Fibroblast of lung (primary cell): ENCODE results near the gene ITFG1. TPM values are rescaled to one million over a fixed set of nuclear protein-coding genes. Genes with fewer than 3 reads are reported as not detected.

Experiments used
- DNase-seq, 2 donors: peaks; one replicate each; pipeline versions ENCODE4 v3.0.0 to v3.0.0-alpha.2; 2010; ENCODE audit warnings: low read depth in 2 of 2
- H2AFZ ChIP-seq: 2 replicates; pipeline ENCODE4 v1.5.1; 2012; ENCODE audit warnings: low read length, control low read depth, inconsistent platforms
- H3K27ac ChIP-seq: 2 replicates; pipeline ENCODE4 v1.5.1; 2011; ENCODE audit warnings: low read length, control low read depth; ENCODE audit not compliant: insufficient read depth
- H3K27me3 ChIP-seq: 2 replicates; pipeline ENCODE4 v1.5.1; 2011; ENCODE audit warnings: mild to moderate bottlenecking, low read length; ENCODE audit not compliant: control insufficient read depth, insufficient read depth
- H3K36me3 ChIP-seq: 2 replicates; pipeline ENCODE4 v1.5.1; 2011; ENCODE audit warnings: low read length; ENCODE audit not compliant: control insufficient read depth, insufficient read depth
- H3K4me1 ChIP-seq: 2 replicates; pipeline ENCODE4 v1.5.1; 2011; ENCODE audit warnings: low read length; ENCODE audit not compliant: control insufficient read depth, insufficient read depth; ENCODE audit errors: extremely low read depth
- H3K4me2 ChIP-seq: 2 replicates; pipeline ENCODE4 v1.5.1; 2011; ENCODE audit warnings: low read length, control low read depth; ENCODE audit not compliant: insufficient read depth; ENCODE audit errors: extremely low read depth
- H3K4me3 ChIP-seq, 4 experiments: fragments of 200-600 bp in 1 of 4; sonication (generic) in 1 of 4; replicated peaks in 1 of 4; 2 replicates each; pipeline ENCODE4 v1.5.1; 2011 to 2016; ENCODE audit warnings: low read length in 4 of 4, low read depth in 3 of 4, mild to moderate bottlenecking in 3 of 4, control low read depth in 2 of 4, inconsistent platforms in 1 of 4, mixed read lengths in 1 of 4; ENCODE audit not compliant: insufficient read depth in 1 of 4; ENCODE audit errors: control extremely low read depth in 1 of 4
- H3K79me2 ChIP-seq: 2 replicates; pipeline ENCODE4 v1.5.1; 2012; ENCODE audit warnings: mild to moderate bottlenecking, low read length, inconsistent platforms; ENCODE audit not compliant: control insufficient read depth, insufficient read depth
- H3K9ac ChIP-seq: 2 replicates; pipeline ENCODE4 v1.5.1; 2011; ENCODE audit warnings: mild to moderate bottlenecking, low read length, control low read depth; ENCODE audit not compliant: insufficient read depth
- H3K9me3 ChIP-seq: 2 replicates; pipeline ENCODE4 v1.5.1; 2012; ENCODE audit warnings: low read depth, low read length; ENCODE audit not compliant: control insufficient read depth, insufficient read depth
- H4K20me1 ChIP-seq: 2 replicates; pipeline ENCODE4 v1.5.1; 2011; ENCODE audit warnings: low read length; ENCODE audit not compliant: control insufficient read depth, insufficient read depth; ENCODE audit errors: extremely low read depth
- EZH2 ChIP-seq: IDR thresholded peaks from 2 replicates; pipeline ENCODE4 v1.5.1; 2012; ENCODE audit warnings: low read length, control low read depth, mild to moderate bottlenecking; ENCODE audit errors: missing control alignments
- polyA plus RNA-seq, 2 donors: library from polyadenylated mRNA; depleted of rRNA in 1 of 2; stranded (reverse) in 1 of 2; unstranded in 1 of 2; fragments of >200 nt; gene quantifications; 2 replicates each; pipeline ENCODE4 v1.2.1, GENCODE V29; 2011 to 2012; ENCODE audit warnings: missing spikeins in 1 of 2
- total RNA-seq: library from RNA; depleted of rRNA; stranded (reverse); fragments of >200 nt; gene quantifications from 2 replicates; pipeline ENCODE4 v1.2.1, GENCODE V29; 2014
- TF ChIP-seq, protein P1 (sequence below), 2 donors: IDR thresholded peaks in 1 of 2; conservative IDR thresholded peaks in 1 of 2; 1 replicate in 1 of 2; 2 replicates in 1 of 2; pipeline ENCODE4 v1.5.1; 2011 to 2012; ENCODE audit warnings: low read length in 2 of 2, control low read depth in 1 of 2, inconsistent platforms in 1 of 2, low read depth in 1 of 2, mild to moderate bottlenecking in 1 of 2

Gene ITFG1
- total and polyA plus RNA-seq, 2 donors (not counting 1 experiment from before 2014, with no cell fraction given), result 96.1 to 111 TPM

DNA sequence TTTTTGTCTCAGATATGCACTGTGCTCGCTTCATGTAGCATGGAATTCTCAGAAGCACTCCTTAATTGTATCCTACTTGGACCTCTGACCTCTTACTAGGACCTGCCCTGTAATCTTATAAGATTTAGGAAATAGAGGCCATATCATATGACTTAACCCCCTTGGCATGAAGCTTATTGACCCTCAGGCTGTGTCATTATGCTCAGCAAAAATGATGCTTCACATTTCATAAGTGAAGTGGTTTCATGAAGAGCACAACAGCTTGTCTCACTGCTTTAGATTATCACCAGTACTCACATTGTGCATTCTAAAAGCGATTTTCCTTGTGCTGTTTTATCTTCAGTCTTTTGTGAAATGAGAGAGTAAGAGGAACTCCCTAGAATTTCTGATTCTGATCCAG lies 6.6 kb upstream of the ITFG1 start:
- H3K4me3 ChIP-seq, result no peak overlapping the region
- no peak overlapping the region for H3K9ac ChIP-seq
- H3K79me2 ChIP-seq, result peaks cover 7% of the 10 kb centered on the region
- TF ChIP-seq EZH2, result no peak
- TF ChIP-seq, protein P1, sequence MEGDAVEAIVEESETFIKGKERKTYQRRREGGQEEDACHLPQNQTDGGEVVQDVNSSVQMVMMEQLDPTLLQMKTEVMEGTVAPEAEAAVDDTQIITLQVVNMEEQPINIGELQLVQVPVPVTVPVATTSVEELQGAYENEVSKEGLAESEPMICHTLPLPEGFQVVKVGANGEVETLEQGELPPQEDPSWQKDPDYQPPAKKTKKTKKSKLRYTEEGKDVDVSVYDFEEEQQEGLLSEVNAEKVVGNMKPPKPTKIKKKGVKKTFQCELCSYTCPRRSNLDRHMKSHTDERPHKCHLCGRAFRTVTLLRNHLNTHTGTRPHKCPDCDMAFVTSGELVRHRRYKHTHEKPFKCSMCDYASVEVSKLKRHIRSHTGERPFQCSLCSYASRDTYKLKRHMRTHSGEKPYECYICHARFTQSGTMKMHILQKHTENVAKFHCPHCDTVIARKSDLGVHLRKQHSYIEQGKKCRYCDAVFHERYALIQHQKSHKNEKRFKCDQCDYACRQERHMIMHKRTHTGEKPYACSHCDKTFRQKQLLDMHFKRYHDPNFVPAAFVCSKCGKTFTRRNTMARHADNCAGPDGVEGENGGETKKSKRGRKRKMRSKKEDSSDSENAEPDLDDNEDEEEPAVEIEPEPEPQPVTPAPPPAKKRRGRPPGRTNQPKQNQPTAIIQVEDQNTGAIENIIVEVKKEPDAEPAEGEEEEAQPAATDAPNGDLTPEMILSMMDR (conservative IDR thresholded peaks at IDR 0.05 in 1 of 2, IDR thresholded peaks at IDR 0.05 in 1 of 2; ENCODE audit: low read depth in 1 of 2, low read length in 2 of 2), result no peak
- no peaks in the 10 kb centered on the region for H3K27me3 ChIP-seq
- H3K27ac ChIP-seq, result no peak overlapping the region
- no peak overlapping the region for H2AFZ ChIP-seq
- H3K4me1 ChIP-seq, result no peaks in the 10 kb centered on the region
- H3K4me2 ChIP-seq, result no peak overlapping the region
- H4K20me1 ChIP-seq, result no peaks in the 10 kb centered on the region
- DNase-seq, result no peak
- no peaks in the 10 kb centered on the region for H3K9me3 ChIP-seq
- peaks cover 2% of the 10 kb centered on the region for H3K36me3 ChIP-seq

GRCh38 chr16:47465919-47466630 lies 5.2 kb upstream of the ITFG1 start:
- DNase-seq, result no peak
- peaks cover 11% of the 10 kb centered on the region for H3K79me2 ChIP-seq
- no peak overlapping the region for H3K4me3 ChIP-seq
- no peak for TF ChIP-seq EZH2
- TF ChIP-seq, protein P1 (conservative IDR thresholded peaks at IDR 0.05 in 1 of 2, IDR thresholded peaks at IDR 0.05 in 1 of 2; ENCODE audit: low read depth in 1 of 2, low read length in 2 of 2), result no peak
- no peaks in the 10 kb centered on the region for H3K9me3 ChIP-seq
- H3K9ac ChIP-seq, result no peak overlapping the region
- no peaks in the 10 kb centered on the region for H3K27me3 ChIP-seq
- no peak overlapping the region for H3K27ac ChIP-seq
- H3K4me1 ChIP-seq, result no peaks in the 10 kb centered on the region
- no peak overlapping the region for H2AFZ ChIP-seq
- no peaks in the 10 kb centered on the region for H4K20me1 ChIP-seq
- peaks cover 2% of the 10 kb centered on the region for H3K36me3 ChIP-seq
- H3K4me2 ChIP-seq, result no peak overlapping the region

DNA sequence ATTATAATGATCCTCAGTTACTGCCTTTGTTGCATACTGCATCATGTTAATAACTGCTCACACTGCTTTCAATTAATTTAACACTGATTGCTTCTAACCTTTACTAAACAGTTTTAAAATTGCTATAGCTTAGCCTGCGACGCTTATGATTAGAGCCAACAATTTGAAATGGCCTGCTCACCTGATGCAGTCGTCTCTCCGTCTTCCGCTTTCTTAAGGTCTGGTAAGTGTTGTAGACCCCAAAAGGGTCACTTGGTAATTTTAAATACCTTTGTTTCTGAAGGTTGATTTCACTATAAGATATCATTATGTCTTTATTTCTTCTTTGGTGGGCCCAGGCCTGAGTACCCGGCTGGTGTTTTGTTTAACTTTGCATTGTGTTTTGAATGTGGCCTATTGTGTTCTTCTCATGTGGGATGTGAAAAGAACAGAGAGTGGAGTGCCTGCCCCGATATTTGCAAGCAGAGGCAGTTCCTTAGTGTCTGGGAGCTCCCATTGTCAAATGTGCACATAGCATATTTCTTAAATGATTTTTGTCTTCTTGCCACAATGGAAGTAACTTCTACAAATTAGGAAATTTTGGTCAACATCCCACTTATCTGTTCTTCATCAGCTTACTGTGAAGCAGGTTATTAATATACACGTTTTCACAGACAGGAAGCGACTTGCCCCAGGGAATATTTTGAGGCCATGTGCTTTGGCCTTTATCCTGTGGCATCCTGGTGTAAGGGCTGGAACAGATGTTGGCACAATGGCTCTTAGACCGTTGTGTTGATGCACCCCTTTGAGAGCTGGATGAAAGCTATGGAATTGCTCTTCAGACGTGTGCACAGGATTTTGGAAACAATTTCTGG lies 3.1 kb upstream of the ITFG1 start:
- Histone ChIP-seq H2AFZ (no peak overlapping the region), H4K20me1 (no peaks in the 10 kb centered on the region), H3K4me1 (peaks cover 5% of the 10 kb centered on the region), H3K36me3 (peaks cover 2% of the 10 kb centered on the region), H3K4me2 (peak overlapping the region; percentile 40), H3K79me2 (peaks cover 25% of the 10 kb centered on the region), H3K27ac (no peak overlapping the region), H3K4me3 (no peak overlapping the region), H3K9ac (no peak overlapping the region), H3K27me3 (no peaks in the 10 kb centered on the region), H3K9me3 (no peaks in the 10 kb centered on the region)
- no peak for TF ChIP-seq EZH2
- TF ChIP-seq, protein P1 (conservative IDR thresholded peaks at IDR 0.05 in 1 of 2, IDR thresholded peaks at IDR 0.05 in 1 of 2; ENCODE audit: low read depth in 1 of 2, low read length in 2 of 2), result no peak
- no peak for DNase-seq
